ENCODE data around the gene GABRR1.

Gene GABRR1

GRCh38 chr6:89180112-89180511, 37.0 kb downstream of the GABRR1 start:
- no peak for DNase-seq
- in situ Hi-C loops (cut with HindIII; ENCODE audit: low pct_ligation_motif_present, low pct_unique_long_range_greater_than_20kb, low sequenced_read_pairs), result no loop called here

- in situ Hi-C loops (cut with HindIII; ENCODE audit: low pct_ligation_motif_present, low pct_unique_long_range_greater_than_20kb, low sequenced_read_pairs), result no loop called here
- DNase-seq, result no peak
Measured at GRCh38 chr6:89173634-89174033, 43.5 kb downstream of the GABRR1 start.

DNA sequence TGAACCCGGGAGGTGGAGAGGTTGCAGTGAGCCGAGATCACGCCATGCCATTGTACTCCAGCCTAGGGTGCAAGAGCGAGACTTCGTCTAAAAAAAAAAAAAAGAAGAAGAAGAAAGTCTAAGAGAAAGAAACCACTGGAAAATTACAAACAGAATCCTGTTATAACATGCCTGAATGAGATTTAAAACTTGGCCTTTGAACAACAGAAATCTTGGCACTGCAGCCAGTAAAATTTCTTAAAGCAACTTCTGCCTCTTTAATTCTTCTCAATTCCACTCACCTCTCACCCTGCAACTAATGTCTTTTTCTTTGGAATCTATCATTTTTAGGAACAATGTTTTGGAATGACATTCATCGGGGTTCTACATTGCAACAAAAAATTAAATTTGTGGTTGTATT, 45.0 kb downstream of the GABRR1 start:
- in situ Hi-C loops (cut with HindIII; ENCODE audit: low pct_ligation_motif_present, low pct_unique_long_range_greater_than_20kb, low sequenced_read_pairs), result no loop called here
- no peak for DNase-seq

DNA sequence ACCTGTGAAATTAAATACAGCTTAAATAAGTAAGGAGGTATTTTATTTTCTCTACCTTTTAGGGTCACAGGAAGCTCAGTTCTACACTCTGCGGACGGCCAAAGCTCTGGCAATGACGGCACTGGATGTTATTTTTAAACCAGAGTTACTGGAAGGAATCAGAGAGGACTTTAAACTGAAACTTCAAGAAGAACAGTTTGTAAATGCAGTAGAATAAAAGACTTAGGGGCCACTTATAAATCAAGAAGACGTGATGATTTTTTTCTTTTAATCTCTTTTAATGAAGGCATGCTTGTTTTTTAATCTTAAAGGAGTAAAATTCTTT, 55.1 kb downstream of the GABRR1 start:
- no peak for DNase-seq
- in situ Hi-C loops (cut with HindIII; ENCODE audit: low pct_ligation_motif_present, low pct_unique_long_range_greater_than_20kb, low sequenced_read_pairs), result no loop called here

- in situ Hi-C loops (cut with HindIII; ENCODE audit: low pct_ligation_motif_present, low pct_unique_long_range_greater_than_20kb, low sequenced_read_pairs), result no loop called here
- no peak for DNase-seq
Measured at GRCh38 chr6:89161326-89162046, 55.7 kb downstream of the GABRR1 start.

- in situ Hi-C loops (cut with HindIII; ENCODE audit: low pct_ligation_motif_present, low pct_unique_long_range_greater_than_20kb, low sequenced_read_pairs), result no loop called here
- DNase-seq, result no peak
Measured at GRCh38 chr6:89160331-89161092, 56.6 kb downstream of the GABRR1 start.

- DNase-seq, result no peak
- in situ Hi-C loops (cut with HindIII; ENCODE audit: low pct_ligation_motif_present, low pct_unique_long_range_greater_than_20kb, low sequenced_read_pairs), result no loop called here
Measured at GRCh38 chr6:89154131-89154530, 63.0 kb downstream of the GABRR1 start.

- DNase-seq, result peak; percentile 4
- in situ Hi-C loops (cut with HindIII; ENCODE audit: low pct_ligation_motif_present, low pct_unique_long_range_greater_than_20kb, low sequenced_read_pairs), result no loop called here
Measured at GRCh38 chr6:89148016-89148750, 69.0 kb downstream of the GABRR1 start.

- DNase-seq, result peak; percentile 65
- in situ Hi-C loops (cut with HindIII; ENCODE audit: low pct_ligation_motif_present, low pct_unique_long_range_greater_than_20kb, low sequenced_read_pairs), result no loop called here
Measured at GRCh38 chr6:89146718-89147700, 70.1 kb downstream of the GABRR1 start.

GRCh38 chr6:89145956-89146717, 71.0 kb downstream of the GABRR1 start, which contains the start of gene PM20D2:
Gene PM20D2, plus strand, starts transcription at chr6:89146055. Its CDS starts 90 bp downstream, at chr6:89146145.
- in situ Hi-C loops (cut with HindIII; ENCODE audit: low pct_ligation_motif_present, low pct_unique_long_range_greater_than_20kb, low sequenced_read_pairs), result no loop called here
- peak; percentile 64 for DNase-seq

GRCh38 chr6:89145091-89145955, 71.8 kb downstream of the GABRR1 start:
- in situ Hi-C loops (cut with HindIII; ENCODE audit: low pct_ligation_motif_present, low pct_unique_long_range_greater_than_20kb, low sequenced_read_pairs), result no loop called here
- peak; percentile 38 for DNase-seq

- in situ Hi-C loops (cut with HindIII; ENCODE audit: low pct_ligation_motif_present, low pct_unique_long_range_greater_than_20kb, low sequenced_read_pairs), result no loop called here
- no peak for DNase-seq
Measured at GRCh38 chr6:89144354-89144906, 72.7 kb downstream of the GABRR1 start.

- in situ Hi-C loops (cut with HindIII; ENCODE audit: low pct_ligation_motif_present, low pct_unique_long_range_greater_than_20kb, low sequenced_read_pairs), result no loop called here
Measured at GRCh38 chr6:89140347-89141156, 76.6 kb downstream of the GABRR1 start.

GRCh38 chr6:89139509-89140346, 77.4 kb downstream of the GABRR1 start:
- in situ Hi-C loops (cut with HindIII; ENCODE audit: low pct_ligation_motif_present, low pct_unique_long_range_greater_than_20kb, low sequenced_read_pairs), result no loop called here
- no peak for DNase-seq

More at GRCh38 chr6:89140347-89141156, 76.6 kb downstream of the GABRR1 start:
- DNase-seq, result peak; percentile 23

DNA sequence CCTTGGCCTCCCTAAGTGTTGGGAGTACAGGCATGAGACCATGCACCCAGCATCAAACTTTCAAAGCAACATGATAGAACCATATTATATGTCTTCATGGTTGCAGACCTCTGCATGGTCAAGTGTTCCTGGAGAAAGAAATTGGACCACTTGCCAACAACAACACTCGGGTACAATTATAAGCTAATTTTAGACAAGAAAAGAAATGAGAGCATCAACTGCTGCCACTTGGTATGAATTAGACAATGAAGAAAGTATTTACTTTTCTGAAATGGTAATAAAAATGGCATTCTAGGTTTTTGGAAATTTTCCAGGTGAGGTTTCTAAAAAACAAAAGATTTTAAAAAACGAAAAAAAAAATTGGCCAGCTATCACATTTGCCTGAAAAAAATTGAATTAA, 79.0 kb downstream of the GABRR1 start:
- in situ Hi-C loops (cut with HindIII; ENCODE audit: low pct_ligation_motif_present, low pct_unique_long_range_greater_than_20kb, low sequenced_read_pairs), result no loop called here
- no peak for DNase-seq
